IMR-90 (cell line): ENCODE results near the gene C19orf47. TPM values are rescaled to one million over a fixed set of nuclear protein-coding genes. Genes with fewer than 3 reads are reported as not detected.
"Not testable (repeated sequence)": the region's sequence is repeated elsewhere in the genome, so short reads cannot be mapped to it uniquely, and the experiment has no call there.

Experiments
- ATAC-seq: fragments of 200-7000 bp; cut with Tn5 transposase; 2 replicates; pipeline ENCODE4 v1.9.1; 2020; ENCODE audit warnings: low read depth, mild to moderate bottlenecking, moderate library complexity
- BruUV-seq: library from RNA; stranded (reverse); fragments of 400-500 nt; replicated peaks from 2 replicates; lab custom pipeline; 2021; lab: Mats Ljungman, UMichigan
- CTCF ChIA-PET: fragments of 300-600 bp; formaldehyde crosslinking; extraction: SDS; loops from one replicate; lab custom pipeline; 2021; ENCODE audit warnings: antibody characterized with exemption; lab: Yijun Ruan, JAX
- POLR2A ChIA-PET: fragments of 300-600 bp; sonication (Branson Sonifier 250); formaldehyde crosslinking; loops from one replicate; lab custom pipeline; 2022; ENCODE audit warnings: antibody characterized with exemption; ENCODE audit not compliant: unreplicated experiment; lab: Charles Lee
- DNase-seq: peaks from one replicate; pipeline ENCODE4 v3.0.0; 2013
- H2AFZ ChIP-seq: replicated peaks from 2 replicates; pipeline ENCODE3; 2013; ENCODE audit warnings: low read length, mild to moderate bottlenecking; ENCODE audit not compliant: poor library complexity
- H2AK5ac ChIP-seq: 2 replicates; pipeline ENCODE4 v1.6.1; 2013; ENCODE audit warnings: low read depth, low read length, inconsistent platforms
- H2AK9ac ChIP-seq: replicated peaks from 2 replicates; pipeline ENCODE3; 2013; ENCODE audit warnings: mild to moderate bottlenecking, low read depth, low read length, moderate library complexity; ENCODE audit not compliant: poor library complexity
- H2BK120ac ChIP-seq: 2 replicates; pipeline ENCODE4 v1.6.1; 2013; ENCODE audit warnings: low read depth, low read length, inconsistent platforms
- H2BK15ac ChIP-seq: 3 replicates; pipeline ENCODE4 v1.6.1; 2013; ENCODE audit warnings: low read depth, low read length, inconsistent platforms
- H2BK20ac ChIP-seq: 2 replicates; pipeline ENCODE4 v1.6.1; 2013; ENCODE audit warnings: low read depth, mild to moderate bottlenecking, inconsistent platforms, low read length, moderate library complexity
- H2BK5ac ChIP-seq: 2 replicates; pipeline ENCODE4 v1.6.1; 2013; ENCODE audit warnings: mild to moderate bottlenecking, low read depth, low read length, inconsistent platforms; ENCODE audit not compliant: poor library complexity, severe bottlenecking
- H3K14ac ChIP-seq: replicated peaks from 2 replicates; pipeline ENCODE4 v1.6.1; 2013; ENCODE audit warnings: low read depth, low read length, inconsistent platforms
- H3K18ac ChIP-seq: 2 replicates; pipeline ENCODE4 v1.6.1; 2013; ENCODE audit warnings: low read depth, low read length, control low read depth
- H3K23ac ChIP-seq: 2 replicates; pipeline ENCODE4 v1.6.1; 2013; ENCODE audit warnings: low read depth, low read length, inconsistent platforms
- H3K27ac ChIP-seq: 2 replicates; pipeline ENCODE4 v1.5.1; 2013; ENCODE audit warnings: mild to moderate bottlenecking, control low read depth, low read length; ENCODE audit not compliant: insufficient read depth
- H3K27me3 ChIP-seq: 2 replicates; pipeline ENCODE4 v1.6.1; 2013; ENCODE audit warnings: low read length; ENCODE audit not compliant: control insufficient read depth, insufficient read depth
- H3K36me3 ChIP-seq: 2 replicates; pipeline ENCODE4 v1.6.1; 2013; ENCODE audit warnings: low read length, mixed read lengths; ENCODE audit not compliant: control insufficient read depth, insufficient read depth
- H3K4ac ChIP-seq: 2 replicates; pipeline ENCODE4 v1.6.1; 2013; ENCODE audit warnings: low read depth, low read length, inconsistent platforms
- H3K4me1 ChIP-seq: 2 replicates; pipeline ENCODE4 v1.6.1; 2013; ENCODE audit warnings: low read length, mixed read lengths; ENCODE audit not compliant: control insufficient read depth, insufficient read depth
- H3K4me2 ChIP-seq: 2 replicates; pipeline ENCODE4 v1.6.1; 2013; ENCODE audit warnings: low read depth, mild to moderate bottlenecking, control low read depth, low read length, moderate library complexity
- H3K4me3 ChIP-seq: 2 replicates; pipeline ENCODE4 v1.5.1; 2013; ENCODE audit warnings: low read depth, mild to moderate bottlenecking, control low read depth, low read length, moderate library complexity; ENCODE audit not compliant: insufficient read depth
- H3K56ac ChIP-seq: 2 replicates; pipeline ENCODE4 v1.6.1; 2013; ENCODE audit warnings: low read length, inconsistent platforms; ENCODE audit not compliant: insufficient read depth; ENCODE audit errors: extremely low read depth
- H3K79me1 ChIP-seq, 2 experiments: 2 replicates each; pipeline ENCODE4 v1.6.1; 2013; ENCODE audit warnings: low read length in 2 of 2, inconsistent platforms in 1 of 2, low read depth in 1 of 2
- H3K9ac ChIP-seq: 2 replicates; pipeline ENCODE4 v1.6.1; 2013; ENCODE audit warnings: low read depth, low read length, control low read depth
- H3K9me1 ChIP-seq: 2 replicates; pipeline ENCODE4 v1.6.1; 2013; ENCODE audit warnings: low read length, inconsistent platforms; ENCODE audit not compliant: insufficient read depth
- H3K9me3 ChIP-seq: 2 replicates; pipeline ENCODE4 v1.6.1; 2013; ENCODE audit warnings: low read length; ENCODE audit not compliant: control insufficient read depth, insufficient read depth
- H4K20me1 ChIP-seq: 2 replicates; pipeline ENCODE4 v1.6.1; 2013; ENCODE audit warnings: low read length, inconsistent platforms; ENCODE audit not compliant: insufficient read depth
- H4K5ac ChIP-seq: 2 replicates; pipeline ENCODE4 v1.6.1; 2013; ENCODE audit warnings: mild to moderate bottlenecking, low read depth, low read length, control low read depth
- H4K8ac ChIP-seq, 2 experiments: 2 replicates each; pipeline ENCODE4 v1.6.1; 2013; ENCODE audit warnings: low read depth in 2 of 2, low read length in 2 of 2, control low read depth in 1 of 2, inconsistent platforms in 1 of 2
- H4K91ac ChIP-seq: 2 replicates; pipeline ENCODE4 v1.6.1; 2013; ENCODE audit warnings: low read depth, low read length, inconsistent platforms; ENCODE audit not compliant: insufficient read depth
- BHLHE40 ChIP-seq: fragments of 150-350 bp; IDR thresholded peaks from 2 replicates; pipeline ENCODE4 v1.6.1; 2016; ENCODE audit warnings: mild to moderate bottlenecking, low read depth, low read length
- WGBS, 2 experiments: methylation state at CpG; one replicate each; pipeline versions ENCODE4 v1.1.5 to v1.1.7; 2013; ENCODE audit warnings: missing lambda C conversion rate in 2 of 2; ENCODE audit not compliant: insufficient read length in 1 of 2; ENCODE audit errors: extremely low coverage in 2 of 2; 5-methylcytosine and 5-hydroxymethylcytosine counted together
- dilution Hi-C: fragments of 300-500 bp; cut with HindIII; formaldehyde crosslinking; loops from one replicate; pipeline ENCODE4 v1.14.3; 2018; ENCODE audit warnings: low sequenced_read_pairs; ENCODE audit not compliant: unreplicated experiment
- in situ Hi-C: fragments of 300-500 bp; cut with MboI; formaldehyde crosslinking; loops from 3 replicates; pipeline ENCODE4 v1.14.3; 2019; ENCODE audit warnings: low sequenced_read_pairs, inconsistent platforms, mixed read lengths
- intact Hi-C: fragments of 100-400 bp; cut with micrococcal nuclease; formaldehyde crosslinking; loops from 2 replicates; pipeline ENCODE4 v1.10.0; 2022
- polyA plus RNA-seq, 3 experiments: library from polyadenylated mRNA; depleted of rRNA; stranded (reverse); fragments of >200 nt; gene quantifications; 2 replicates each; pipeline ENCODE4 v1.2.3, GENCODE V29; 2012; ENCODE audit warnings: low replicate concordance in 1 of 3
- total RNA-seq: library from RNA; depleted of rRNA; stranded (reverse); fragments of >200 nt; gene quantifications from 2 replicates; pipeline ENCODE4 v1.2.3, GENCODE V29; 2012

C19orf47 gene
- total and polyA plus RNA-seq, 2 of the 4 experiments (the other 2 are of a cell fraction): 3.6 to 16.3 TPM

DNA sequence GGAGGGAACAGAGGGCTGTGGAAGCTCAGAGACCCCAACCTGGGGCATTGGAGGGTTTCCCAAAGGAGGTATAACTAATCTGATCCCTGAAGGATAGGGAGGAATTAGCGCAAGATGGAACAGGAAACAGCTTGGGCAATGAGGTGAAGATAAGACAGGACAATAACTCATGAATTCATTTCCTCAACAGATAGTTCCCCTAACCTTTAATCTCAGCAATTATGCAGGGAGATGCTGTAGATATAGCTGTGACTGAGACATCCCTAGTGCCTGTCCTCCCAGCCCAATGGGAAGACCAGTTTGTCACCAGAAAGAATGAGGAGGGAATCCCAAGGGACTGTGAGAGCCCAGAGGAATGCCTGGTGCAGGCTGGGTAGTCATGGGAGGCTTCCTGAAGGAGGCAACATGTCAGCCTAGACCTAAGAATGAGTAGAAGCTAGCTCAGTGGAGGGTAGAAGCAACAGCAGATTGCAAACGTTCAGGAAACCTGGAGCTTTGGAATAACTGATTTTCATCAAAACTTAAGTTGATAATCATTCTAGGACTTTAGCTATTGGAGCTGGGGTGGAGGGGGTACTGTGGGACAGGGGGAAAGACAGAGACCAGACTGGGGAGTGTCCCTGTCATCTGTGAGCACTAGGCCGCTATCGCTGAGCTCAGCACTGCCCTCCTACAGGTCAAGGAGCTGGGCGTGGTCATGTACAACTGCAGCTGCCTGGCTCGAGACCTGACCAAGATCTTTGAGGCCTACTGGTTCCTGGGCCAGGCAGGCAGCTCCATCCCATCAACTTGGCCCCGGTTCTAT is 23.0 kb upstream of the C19orf47 start (continued):
- TF ChIP-seq BHLHE40: no peak

DNA sequence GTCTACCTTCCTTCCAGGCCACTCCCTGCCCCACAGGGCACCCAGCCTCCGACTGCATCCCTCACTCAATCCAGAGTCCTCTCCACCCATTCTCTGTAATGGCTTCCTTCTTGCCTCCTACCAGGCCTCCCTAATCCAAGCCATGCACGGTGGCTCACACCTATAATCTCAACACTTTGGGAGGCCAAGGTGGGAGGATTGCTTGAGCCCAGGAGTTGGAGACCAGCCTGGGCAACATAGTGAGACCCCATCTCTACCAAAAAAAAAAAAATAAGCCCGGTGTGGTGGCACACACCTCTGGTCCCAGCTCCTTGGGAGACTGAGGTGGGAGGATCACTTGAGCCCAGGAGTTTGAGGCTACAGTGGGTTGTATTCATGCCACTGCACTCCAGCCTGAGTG is 22.1 kb upstream of the C19orf47 start:
- H3K4me2 ChIP-seq, H4K91ac ChIP-seq, H2AK9ac ChIP-seq, H3K27me3 ChIP-seq, H2BK20ac ChIP-seq, H3K56ac ChIP-seq, BruUV-seq, H3K4me3 ChIP-seq, H3K18ac ChIP-seq, intact Hi-C loops, H2BK5ac ChIP-seq, CTCF ChIA-PET, H3K4ac ChIP-seq, H2AFZ ChIP-seq, H3K14ac ChIP-seq, POLR2A ChIA-PET, H2BK120ac ChIP-seq, dilution Hi-C loops, H2BK15ac ChIP-seq, H4K5ac ChIP-seq, in situ Hi-C loops, ATAC-seq, H3K9me3 ChIP-seq, DNase-seq, H3K9ac ChIP-seq, H3K23ac ChIP-seq, H2AK5ac ChIP-seq, H3K4me1 ChIP-seq, H4K20me1 ChIP-seq, H3K27ac ChIP-seq, H4K8ac ChIP-seq: not testable (repeated sequence)
- H3K9me1 ChIP-seq: peaks cover 23% of the 10 kb centered on the region
- peaks cover 9 to 29% of the 10 kb centered on the region in 2 experiments for H3K79me1 ChIP-seq
- no CpG with 5 or more reads among the region's 3 CpGs for WGBS, 2 experiments
- H3K36me3 ChIP-seq: peaks cover 63% of the 10 kb centered on the region
